ENCODE results near the gene ZWILCH. TPM values are rescaled to one million over a fixed set of nuclear protein-coding genes. Genes with fewer than 3 reads are reported as not detected.

The ZWILCH gene
- total RNA-seq, 2 donors from 2014 or later, result 24.6 to 45.0 TPM

Other genes starting within 250 kb of the ZWILCH start
- gene DIS3L, start 211.8 kb upstream of the ZWILCH start, total RNA-seq, result 10 to 100 TPM; 20.5 to 35.9 TPM
- 10 to 100 TPM; 28.4 to 56.3 TPM for gene TIPIN, start 148.6 kb upstream of the ZWILCH start, total RNA-seq
- gene MAP2K1, start 118.4 kb upstream of the ZWILCH start, total RNA-seq, result 100 to 1,000 TPM; 121 to 134 TPM
- gene SNAPC5, start 7.6 kb upstream of the ZWILCH start, total RNA-seq, result 10 to 100 TPM; 21.8 to 30.8 TPM
- gene RPL4, start 471 bp upstream of the ZWILCH start, total RNA-seq, result 1,000 to 10,000 TPM; 1,786 to 1,827 TPM
- not detected for gene LCTL, start 60.7 kb downstream of the ZWILCH start, total RNA-seq
- 1 to 10 TPM in 1 of 2 donors, under 1 TPM in 1; 0.33 to 1.1 TPM for gene SMAD6, start 196.9 kb downstream of the ZWILCH start, total RNA-seq